Tongue (tissue), 2 donors: Measurements from ENCODE around the gene GALNT18. TPM values are rescaled to one million over a fixed set of nuclear protein-coding genes. Genes with fewer than 3 reads are reported as not detected.

Experiments used
- DNase-seq: peaks from one replicate; pipeline ENCODE4 v3.0.0-alpha.2; 2015
- total RNA-seq: library from RNA; depleted of rRNA; stranded (reverse); fragments of >200 nt; gene quantifications from one replicate; pipeline ENCODE4 v1.2.3, GENCODE V29; 2014

GALNT18 gene
- total RNA-seq, 1 donor from 2014 or later, result 35.3 TPM

GRCh38 chr11:11262171-11262920 lies 359.5 kb downstream of the GALNT18 start:
- no peak for DNase-seq

- DNase-seq, result no peak
Observed at GRCh38 chr11:11261629-11262028, 360.2 kb downstream of the GALNT18 start.

- DNase-seq, result no peak
Observed at GRCh38 chr11:11260903-11261302, 360.9 kb downstream of the GALNT18 start.

- DNase-seq, result no peak
Observed at GRCh38 chr11:11253995-11254394, 367.8 kb downstream of the GALNT18 start.

- DNase-seq, result no peak
Observed at GRCh38 chr11:11253497-11253896, 368.3 kb downstream of the GALNT18 start.

- no peak for DNase-seq
Observed at GRCh38 chr11:11252403-11252802, 369.4 kb downstream of the GALNT18 start.

GRCh38 chr11:11251394-11251970 lies 370.3 kb downstream of the GALNT18 start:
- no peak for DNase-seq

- no peak for DNase-seq
Observed at GRCh38 chr11:11250470-11250869, 371.3 kb downstream of the GALNT18 start.

GRCh38 chr11:11247576-11247975 lies 374.2 kb downstream of the GALNT18 start:
- no peak for DNase-seq

- no peak for DNase-seq
Observed at GRCh38 chr11:11247086-11247485, 374.7 kb downstream of the GALNT18 start.

- no peak for DNase-seq
Observed at GRCh38 chr11:11246166-11246565, 375.6 kb downstream of the GALNT18 start.

- DNase-seq, result peak; percentile 31
Observed at GRCh38 chr11:11245453-11245852, 376.4 kb downstream of the GALNT18 start.

- DNase-seq, result no peak
Observed at GRCh38 chr11:11244470-11245080, 377.2 kb downstream of the GALNT18 start.

- peak; percentile 65 for DNase-seq
Observed at GRCh38 chr11:11243590-11244469, 378.0 kb downstream of the GALNT18 start.

GRCh38 chr11:11243209-11243589 lies 378.6 kb downstream of the GALNT18 start:
- DNase-seq, result peak; percentile 60

- no peak for DNase-seq
Observed at GRCh38 chr11:11241284-11241683, 380.5 kb downstream of the GALNT18 start.

- no peak for DNase-seq
Observed at GRCh38 chr11:11239959-11240358, 381.8 kb downstream of the GALNT18 start.

GRCh38 chr11:11237070-11237832 lies 384.6 kb downstream of the GALNT18 start:
- no peak for DNase-seq

GRCh38 chr11:11236498-11237059 lies 385.2 kb downstream of the GALNT18 start:
- DNase-seq, result no peak

GRCh38 chr11:11231763-11232162 lies 390.0 kb downstream of the GALNT18 start:
- DNase-seq, result peak; percentile 38

- peak; percentile 50 for DNase-seq
Observed at GRCh38 chr11:11230802-11231562, 390.8 kb downstream of the GALNT18 start.
